ENCODE results near the gene DCAF6.
"Not testable (repeated sequence)": the region's sequence is repeated elsewhere in the genome, so short reads cannot be mapped to it uniquely, and the experiment has no call there.

The DCAF6 gene, protein sequence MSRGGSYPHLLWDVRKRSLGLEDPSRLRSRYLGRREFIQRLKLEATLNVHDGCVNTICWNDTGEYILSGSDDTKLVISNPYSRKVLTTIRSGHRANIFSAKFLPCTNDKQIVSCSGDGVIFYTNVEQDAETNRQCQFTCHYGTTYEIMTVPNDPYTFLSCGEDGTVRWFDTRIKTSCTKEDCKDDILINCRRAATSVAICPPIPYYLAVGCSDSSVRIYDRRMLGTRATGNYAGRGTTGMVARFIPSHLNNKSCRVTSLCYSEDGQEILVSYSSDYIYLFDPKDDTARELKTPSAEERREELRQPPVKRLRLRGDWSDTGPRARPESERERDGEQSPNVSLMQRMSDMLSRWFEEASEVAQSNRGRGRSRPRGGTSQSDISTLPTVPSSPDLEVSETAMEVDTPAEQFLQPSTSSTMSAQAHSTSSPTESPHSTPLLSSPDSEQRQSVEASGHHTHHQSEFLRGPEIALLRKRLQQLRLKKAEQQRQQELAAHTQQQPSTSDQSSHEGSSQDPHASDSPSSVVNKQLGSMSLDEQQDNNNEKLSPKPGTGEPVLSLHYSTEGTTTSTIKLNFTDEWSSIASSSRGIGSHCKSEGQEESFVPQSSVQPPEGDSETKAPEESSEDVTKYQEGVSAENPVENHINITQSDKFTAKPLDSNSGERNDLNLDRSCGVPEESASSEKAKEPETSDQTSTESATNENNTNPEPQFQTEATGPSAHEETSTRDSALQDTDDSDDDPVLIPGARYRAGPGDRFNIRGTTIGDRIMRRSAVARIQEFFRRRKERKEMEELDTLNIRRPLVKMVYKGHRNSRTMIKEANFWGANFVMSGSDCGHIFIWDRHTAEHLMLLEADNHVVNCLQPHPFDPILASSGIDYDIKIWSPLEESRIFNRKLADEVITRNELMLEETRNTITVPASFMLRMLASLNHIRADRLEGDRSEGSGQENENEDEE

DNA sequence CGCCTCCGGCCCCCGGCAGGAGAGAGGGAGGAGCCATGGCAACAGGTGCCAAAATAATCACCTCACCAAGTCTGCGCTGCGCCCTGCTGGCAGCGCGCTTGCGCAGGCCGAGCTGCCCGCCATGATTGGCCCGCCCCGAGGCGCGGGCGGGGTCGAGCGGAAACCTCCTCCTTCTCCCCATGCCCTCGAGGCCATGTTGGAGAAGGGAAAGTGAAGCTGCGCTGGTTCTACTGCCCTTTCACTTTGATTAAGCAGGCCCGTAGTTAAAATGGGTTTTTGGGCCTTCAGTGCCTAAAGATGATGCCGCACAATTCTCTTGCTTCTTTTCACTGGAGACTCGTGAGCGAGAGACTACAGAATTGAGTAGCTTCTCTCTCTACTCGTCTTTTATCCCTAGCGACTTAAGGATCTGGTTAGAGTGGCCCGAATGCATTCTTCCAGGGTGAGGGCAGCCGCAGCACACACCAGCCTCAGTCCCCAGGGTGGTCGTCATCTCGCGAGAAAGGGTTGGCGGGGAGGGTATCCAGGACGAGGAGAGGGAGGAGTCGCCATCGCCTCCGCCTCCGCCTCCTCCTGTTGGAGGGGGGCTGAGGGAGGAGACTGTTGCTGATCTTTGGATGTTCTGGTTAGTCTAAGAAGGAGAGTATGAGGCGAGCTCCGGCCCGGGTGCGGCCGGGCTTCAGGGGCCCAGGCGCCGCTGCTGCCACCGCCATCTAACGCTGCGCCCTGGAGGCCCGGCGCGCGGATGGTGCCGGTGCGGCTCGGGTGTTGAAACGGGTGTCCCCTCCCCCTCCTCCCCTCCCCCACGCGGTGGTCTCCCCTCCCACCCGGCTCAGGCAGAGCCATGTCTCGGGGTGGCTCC is at the start of gene DCAF6:
TSS of gene DCAF6 (plus strand) at position 616 of the 862 bp plus-strand sequence. CDS start at position 845, 229 bp downstream.
- Histone ChIP-seq H3K4me2 (peak within 1 kb of the TSS; percentile 80), H3K27ac (peak within 1 kb of the TSS; percentile 91), H3K9ac (peak within 1 kb of the TSS; percentile 91), H3K4me3 (IDR thresholded peaks at IDR 0.05; ENCODE audit: insufficient read depth, low read depth, low read length) (peak within 1 kb of the TSS; percentile 97), H3K36me3 (ENCODE audit: insufficient read depth) (no peaks in the 10 kb centered on the region), H3K4me1 (ENCODE audit: low read depth, poor library complexity, severe bottlenecking) (peaks cover 55% of the 10 kb centered on the region), H3K27me3 (ENCODE audit: insufficient read depth, low read depth) (no peaks in the 10 kb centered on the region), H4K20me1 (ENCODE audit: insufficient read depth) (no peaks in the 10 kb centered on the region), H3K79me2 (ENCODE audit: insufficient read depth, low read depth) (peaks cover 66% of the 10 kb centered on the region), H2AFZ (ENCODE audit: low read depth) (peak within 1 kb of the TSS; percentile 70)
- TF ChIP-seq, protein P1, sequence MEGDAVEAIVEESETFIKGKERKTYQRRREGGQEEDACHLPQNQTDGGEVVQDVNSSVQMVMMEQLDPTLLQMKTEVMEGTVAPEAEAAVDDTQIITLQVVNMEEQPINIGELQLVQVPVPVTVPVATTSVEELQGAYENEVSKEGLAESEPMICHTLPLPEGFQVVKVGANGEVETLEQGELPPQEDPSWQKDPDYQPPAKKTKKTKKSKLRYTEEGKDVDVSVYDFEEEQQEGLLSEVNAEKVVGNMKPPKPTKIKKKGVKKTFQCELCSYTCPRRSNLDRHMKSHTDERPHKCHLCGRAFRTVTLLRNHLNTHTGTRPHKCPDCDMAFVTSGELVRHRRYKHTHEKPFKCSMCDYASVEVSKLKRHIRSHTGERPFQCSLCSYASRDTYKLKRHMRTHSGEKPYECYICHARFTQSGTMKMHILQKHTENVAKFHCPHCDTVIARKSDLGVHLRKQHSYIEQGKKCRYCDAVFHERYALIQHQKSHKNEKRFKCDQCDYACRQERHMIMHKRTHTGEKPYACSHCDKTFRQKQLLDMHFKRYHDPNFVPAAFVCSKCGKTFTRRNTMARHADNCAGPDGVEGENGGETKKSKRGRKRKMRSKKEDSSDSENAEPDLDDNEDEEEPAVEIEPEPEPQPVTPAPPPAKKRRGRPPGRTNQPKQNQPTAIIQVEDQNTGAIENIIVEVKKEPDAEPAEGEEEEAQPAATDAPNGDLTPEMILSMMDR (conservative IDR thresholded peaks at IDR 0.05; ENCODE audit: low read depth, low read length): no peak

DNA sequence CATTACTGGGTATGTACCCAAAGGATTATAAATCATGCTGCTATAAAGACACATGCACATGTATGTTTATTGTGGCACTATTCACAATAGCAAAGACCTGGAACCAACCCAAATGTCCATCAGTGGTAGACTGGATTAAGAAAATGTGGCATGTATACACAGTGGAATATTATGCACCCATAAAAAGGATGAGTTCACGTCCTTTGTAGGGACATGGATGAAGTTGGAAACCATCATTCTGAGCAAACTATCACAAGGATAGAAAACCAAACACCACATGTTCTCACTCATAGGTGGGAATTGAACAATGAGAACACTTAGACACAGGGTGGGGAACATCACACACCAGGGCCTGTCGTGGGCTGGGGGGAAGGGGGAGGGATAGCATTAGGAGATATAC is 49.3 kb upstream of the DCAF6 start:
- H3K27ac ChIP-seq; H3K9ac ChIP-seq; H4K20me1 ChIP-seq (ENCODE audit: insufficient read depth); H3K4me1 ChIP-seq (ENCODE audit: low read depth, poor library complexity, severe bottlenecking); H3K79me2 ChIP-seq (ENCODE audit: insufficient read depth, low read depth); H3K4me3 ChIP-seq (IDR thresholded peaks at IDR 0.05; ENCODE audit: insufficient read depth, low read depth, low read length); H3K4me2 ChIP-seq; H3K27me3 ChIP-seq (ENCODE audit: insufficient read depth, low read depth); H3K36me3 ChIP-seq (ENCODE audit: insufficient read depth); H2AFZ ChIP-seq (ENCODE audit: low read depth): not testable (repeated sequence)

DNA sequence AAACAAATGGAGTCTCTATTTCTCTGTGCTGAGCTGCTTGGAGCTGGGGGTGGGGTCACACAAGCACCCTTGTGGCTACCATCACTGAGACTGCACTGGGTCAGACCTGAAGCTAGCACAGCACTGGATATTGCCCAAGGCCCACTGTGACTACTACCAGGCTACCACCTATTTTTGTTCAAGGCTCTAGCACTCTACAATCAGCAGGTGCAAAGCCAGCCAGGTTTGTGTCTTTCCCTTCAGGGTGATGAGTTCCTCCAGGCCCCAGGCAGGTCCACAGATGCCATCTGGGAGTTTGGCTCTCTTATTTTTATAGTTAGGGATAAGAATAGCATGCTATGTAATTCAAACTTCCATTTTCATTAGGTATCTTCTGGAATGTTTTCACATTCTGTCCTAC is 46.1 kb upstream of the DCAF6 start:
- TF ChIP-seq, protein P1 (conservative IDR thresholded peaks at IDR 0.05; ENCODE audit: low read depth, low read length): no peak
- Histone ChIP-seq H3K36me3 (ENCODE audit: insufficient read depth) (no peaks in the 10 kb centered on the region), H2AFZ (ENCODE audit: low read depth) (no peak overlapping the region), H3K4me1 (ENCODE audit: low read depth, poor library complexity, severe bottlenecking) (no peaks in the 10 kb centered on the region), H4K20me1 (ENCODE audit: insufficient read depth) (no peaks in the 10 kb centered on the region), H3K27ac (no peak overlapping the region), H3K27me3 (ENCODE audit: insufficient read depth, low read depth) (no peaks in the 10 kb centered on the region), H3K79me2 (ENCODE audit: insufficient read depth, low read depth) (no peaks in the 10 kb centered on the region), H3K4me3 (IDR thresholded peaks at IDR 0.05; ENCODE audit: insufficient read depth, low read depth, low read length) (no peak overlapping the region), H3K9ac (no peak overlapping the region), H3K4me2 (no peak overlapping the region)

DNA sequence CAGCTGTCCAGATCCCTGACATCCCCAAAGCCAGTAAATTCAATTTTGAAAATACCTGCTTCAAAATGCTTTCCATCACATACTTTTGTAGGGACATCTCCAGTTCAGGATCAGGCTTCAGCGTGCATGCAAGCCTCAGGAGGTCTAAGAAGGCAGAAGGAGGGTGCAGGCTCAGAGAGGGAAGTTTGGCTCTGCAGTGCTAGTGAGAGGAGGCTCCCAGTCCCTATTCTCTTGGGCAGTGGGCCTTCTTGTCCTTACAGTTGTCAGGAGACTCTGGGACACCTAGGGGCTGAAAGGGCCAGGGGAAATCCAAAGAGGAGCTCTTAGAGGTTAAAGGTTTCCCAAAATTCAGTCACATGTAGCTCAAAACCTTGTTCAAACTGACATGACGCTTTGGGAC is 42.7 kb upstream of the DCAF6 start:
- no peaks in the 10 kb centered on the region for H3K79me2 ChIP-seq (ENCODE audit: insufficient read depth, low read depth)
- H3K4me2 ChIP-seq: no peak overlapping the region
- H3K27me3 ChIP-seq (ENCODE audit: insufficient read depth, low read depth): no peaks in the 10 kb centered on the region
- H3K9ac ChIP-seq: no peak overlapping the region
- TF ChIP-seq, protein P1 (conservative IDR thresholded peaks at IDR 0.05; ENCODE audit: low read depth, low read length): no peak
- no peaks in the 10 kb centered on the region for H3K36me3 ChIP-seq (ENCODE audit: insufficient read depth)
- H2AFZ ChIP-seq (ENCODE audit: low read depth): no peak overlapping the region
- H3K4me1 ChIP-seq (ENCODE audit: low read depth, poor library complexity, severe bottlenecking): no peaks in the 10 kb centered on the region
- H3K27ac ChIP-seq: no peak overlapping the region
- H3K4me3 ChIP-seq (IDR thresholded peaks at IDR 0.05; ENCODE audit: insufficient read depth, low read depth, low read length): no peak overlapping the region
- H4K20me1 ChIP-seq (ENCODE audit: insufficient read depth): no peaks in the 10 kb centered on the region

All from KMS-11 (cell line).